NCI-H748 (cell line): ENCODE data around the gene CCDC8.
"Not testable (repeated sequence)": the region's sequence is repeated elsewhere in the genome, so short reads cannot be mapped to it uniquely, and the experiment has no call there.

ENCODE experiments used
- DNase-seq: peaks from one replicate; lab custom pipeline; 2025; ENCODE audit not compliant: unreplicated experiment; lab: John Stamatoyannopoulos, UW

CCDC8 gene, protein sequence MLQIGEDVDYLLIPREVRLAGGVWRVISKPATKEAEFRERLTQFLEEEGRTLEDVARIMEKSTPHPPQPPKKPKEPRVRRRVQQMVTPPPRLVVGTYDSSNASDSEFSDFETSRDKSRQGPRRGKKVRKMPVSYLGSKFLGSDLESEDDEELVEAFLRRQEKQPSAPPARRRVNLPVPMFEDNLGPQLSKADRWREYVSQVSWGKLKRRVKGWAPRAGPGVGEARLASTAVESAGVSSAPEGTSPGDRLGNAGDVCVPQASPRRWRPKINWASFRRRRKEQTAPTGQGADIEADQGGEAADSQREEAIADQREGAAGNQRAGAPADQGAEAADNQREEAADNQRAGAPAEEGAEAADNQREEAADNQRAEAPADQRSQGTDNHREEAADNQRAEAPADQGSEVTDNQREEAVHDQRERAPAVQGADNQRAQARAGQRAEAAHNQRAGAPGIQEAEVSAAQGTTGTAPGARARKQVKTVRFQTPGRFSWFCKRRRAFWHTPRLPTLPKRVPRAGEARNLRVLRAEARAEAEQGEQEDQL

DNA sequence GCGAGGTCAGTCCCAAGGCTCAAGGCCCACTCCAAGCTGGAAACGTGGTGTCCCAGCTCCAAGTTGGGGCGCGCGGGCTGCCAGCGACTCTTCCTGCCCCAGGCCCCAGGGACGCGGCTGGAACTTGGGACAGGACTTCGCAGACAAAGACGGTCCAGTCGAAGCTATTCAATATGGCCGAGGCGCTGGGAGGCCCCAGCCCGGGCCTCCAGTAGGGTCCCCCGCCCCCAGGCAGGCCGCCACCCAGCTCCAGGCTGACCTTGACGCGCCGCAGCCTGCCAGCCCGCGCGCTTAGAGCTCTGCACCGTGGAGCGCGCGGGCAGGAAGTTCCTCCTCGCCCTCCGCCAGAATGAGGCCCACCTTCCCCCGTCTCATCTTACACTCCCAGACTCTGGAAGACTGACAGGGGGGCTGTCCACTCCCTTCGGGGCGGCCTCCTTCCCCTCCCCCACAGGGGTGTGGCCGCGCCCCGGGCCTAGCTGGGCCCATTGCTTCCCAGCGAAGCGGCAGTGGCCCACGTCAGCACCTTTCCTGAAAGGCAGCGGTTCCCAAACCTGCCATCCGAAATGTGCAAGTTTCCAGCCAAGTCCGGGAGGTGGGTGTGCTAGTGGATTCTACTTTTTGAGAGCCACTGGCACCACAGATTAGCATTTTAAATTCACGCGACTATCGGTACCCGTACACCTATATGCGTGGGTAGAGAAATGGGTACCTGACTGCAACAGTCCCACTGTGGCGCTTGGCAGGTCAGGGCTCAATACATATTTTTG, at the start of gene CCDC8:
Gene CCDC8, minus strand, starts transcription at position 303 of the 770 bp plus-strand sequence. CDS start 754 bp downstream, outside the sequence.
- peak; percentile 99 for DNase-seq

DNA sequence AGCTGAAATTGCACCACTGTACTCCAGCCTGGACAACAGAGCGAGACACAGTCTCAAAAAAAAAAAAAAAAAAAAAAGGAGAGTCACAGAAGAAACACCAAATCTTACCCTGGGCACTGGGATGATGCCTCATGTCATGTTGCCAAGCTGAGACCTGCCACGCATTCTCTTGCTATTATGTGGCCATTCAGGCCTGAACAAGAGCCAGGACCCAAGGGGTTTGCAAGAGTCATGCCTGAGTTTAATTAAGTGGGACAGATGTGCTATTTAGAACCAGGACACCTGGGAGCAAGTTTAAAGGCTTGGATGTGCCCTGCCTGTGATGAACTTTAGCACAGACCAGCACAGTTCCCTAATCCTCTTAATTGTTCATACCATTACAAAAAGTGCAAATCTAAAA, 48.2 kb upstream of the CCDC8 start:
- DNase-seq, result no peak

DNA sequence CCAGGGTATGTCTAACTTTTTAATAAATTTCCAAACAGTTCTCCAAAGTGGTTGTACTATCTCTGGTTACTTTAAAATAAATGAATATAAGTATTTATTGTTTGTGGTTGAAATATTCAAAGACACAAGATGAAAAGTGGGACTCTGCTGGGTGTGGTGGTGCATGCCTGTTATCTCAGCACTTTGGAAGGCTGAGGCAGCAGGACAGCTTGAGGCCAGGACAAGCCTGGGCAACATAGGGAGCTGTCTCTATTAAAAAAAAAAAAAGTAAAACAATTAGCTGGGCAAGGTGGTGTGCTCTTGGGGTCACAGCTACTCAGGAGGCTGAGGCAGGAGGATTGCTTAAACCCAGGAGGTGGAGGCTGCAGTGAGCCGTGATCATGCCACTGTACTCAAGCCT, 47.6 kb upstream of the CCDC8 start:
- DNase-seq, result no peak

- no peak for DNase-seq
These were observed 46.7 kb upstream of the CCDC8 start for GRCh38 chr19:46460055-46460454.

GRCh38 chr19:46456930-46457329, 43.6 kb upstream of the CCDC8 start:
- DNase-seq, result no peak

DNA sequence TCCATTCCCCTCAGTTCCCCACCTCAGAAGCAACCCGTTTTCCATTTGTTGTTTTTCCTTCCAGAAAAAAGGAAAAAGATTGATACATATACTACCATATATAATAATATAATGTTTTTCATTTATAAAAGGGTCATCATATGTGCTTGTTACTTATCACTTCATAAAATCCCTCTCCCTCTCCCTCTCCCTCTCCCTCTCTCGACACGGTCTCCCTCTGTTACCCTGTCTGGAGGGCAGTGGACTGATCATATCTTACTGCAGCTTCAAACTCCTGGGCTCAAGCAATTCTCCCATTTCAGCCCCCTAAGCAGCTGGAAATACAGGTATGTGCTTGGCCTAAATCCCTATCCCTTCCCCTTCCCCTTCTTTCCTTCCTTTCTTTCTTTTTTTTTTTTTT, 40.9 kb upstream of the CCDC8 start:
- DNase-seq, result no peak

DNA sequence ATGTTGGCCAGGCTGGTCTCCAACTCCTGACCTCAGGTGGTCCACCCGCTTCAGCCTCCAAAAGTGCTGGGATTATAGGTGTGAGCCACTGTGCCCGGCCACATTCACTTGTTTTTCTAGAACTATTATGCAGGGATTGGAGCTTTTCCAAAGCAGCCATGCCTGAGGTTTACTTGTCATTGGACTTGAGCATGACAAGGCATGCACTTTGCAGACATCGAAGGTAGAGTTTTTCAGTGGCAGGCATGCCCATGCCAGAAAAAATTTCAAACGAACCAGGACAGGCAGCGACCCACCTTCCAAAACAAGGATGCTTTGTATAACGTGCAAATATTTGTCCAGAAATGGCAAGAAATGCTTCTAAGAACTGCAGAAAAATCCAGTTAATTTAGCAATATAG, 40.3 kb upstream of the CCDC8 start:
- DNase-seq, result no peak

GRCh38 chr19:46452186-46452585, 38.8 kb upstream of the CCDC8 start:
- DNase-seq, result no peak

GRCh38 chr19:46451352-46451751, 38.0 kb upstream of the CCDC8 start:
- DNase-seq, result no peak

- no peak for DNase-seq
These were observed 37.4 kb upstream of the CCDC8 start for GRCh38 chr19:46450737-46451136.

DNA sequence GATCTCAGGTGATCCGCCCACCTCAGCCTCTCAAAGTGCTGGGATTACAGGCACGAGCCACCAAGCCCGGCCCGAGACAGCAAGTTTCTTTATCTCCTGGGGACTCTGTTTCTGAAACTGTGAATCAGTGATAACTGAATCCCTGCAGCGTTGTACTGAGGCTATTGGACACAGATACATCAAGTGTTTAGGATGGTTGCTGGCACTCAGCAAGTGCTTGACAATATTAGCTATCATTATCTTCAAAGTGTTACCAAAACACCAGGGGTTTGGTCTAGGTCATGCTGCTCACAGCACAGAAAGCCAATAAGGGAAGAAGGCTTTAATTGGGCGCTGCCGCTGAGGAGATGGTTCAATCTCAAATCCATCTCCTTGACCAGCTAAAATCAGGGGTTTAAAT, 35.9 kb upstream of the CCDC8 start:
- DNase-seq, result peak; percentile 59

DNA sequence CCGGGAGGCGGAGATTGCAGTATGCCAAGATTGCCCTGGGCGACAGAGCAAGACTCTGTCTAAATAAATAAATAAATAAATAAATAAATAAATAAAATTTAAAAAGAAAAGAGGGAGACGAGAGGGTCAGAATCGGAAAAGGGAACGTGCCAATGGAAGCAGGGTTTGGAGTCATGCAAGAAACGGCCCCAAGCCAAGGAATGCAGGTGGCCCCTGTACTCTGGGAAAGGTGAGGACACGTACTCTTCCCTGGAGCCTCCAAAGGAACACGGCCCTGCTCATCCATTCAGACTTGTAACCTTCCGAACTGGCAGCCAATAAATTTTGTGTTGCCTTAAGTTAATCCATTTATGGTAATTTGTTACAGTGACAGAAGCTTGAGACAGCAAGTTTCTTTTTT, 35.2 kb upstream of the CCDC8 start:
- no peak for DNase-seq

DNA sequence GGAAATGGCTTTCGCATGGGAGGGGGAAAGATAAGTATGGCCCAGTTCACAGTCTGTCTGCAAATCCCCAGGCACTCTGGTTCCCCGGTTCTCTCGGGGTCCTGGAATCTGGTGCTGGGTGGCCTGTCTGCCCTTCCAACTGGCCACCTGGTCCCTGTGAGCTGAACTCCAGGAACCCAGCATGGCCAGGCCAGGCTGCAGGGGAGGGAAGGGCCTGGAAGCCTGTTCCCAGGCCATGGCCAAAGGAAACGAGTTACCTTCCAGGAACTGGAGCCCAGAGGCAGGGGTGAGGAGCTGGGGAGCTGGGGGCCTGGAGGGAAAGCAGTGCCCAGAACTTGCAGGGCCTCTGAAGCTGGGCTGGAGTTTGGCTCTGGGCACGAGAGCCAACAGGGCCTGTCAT, 34.5 kb upstream of the CCDC8 start:
- no peak for DNase-seq

- no peak for DNase-seq
These were observed 33.6 kb upstream of the CCDC8 start for GRCh38 chr19:46447006-46447405.

DNA sequence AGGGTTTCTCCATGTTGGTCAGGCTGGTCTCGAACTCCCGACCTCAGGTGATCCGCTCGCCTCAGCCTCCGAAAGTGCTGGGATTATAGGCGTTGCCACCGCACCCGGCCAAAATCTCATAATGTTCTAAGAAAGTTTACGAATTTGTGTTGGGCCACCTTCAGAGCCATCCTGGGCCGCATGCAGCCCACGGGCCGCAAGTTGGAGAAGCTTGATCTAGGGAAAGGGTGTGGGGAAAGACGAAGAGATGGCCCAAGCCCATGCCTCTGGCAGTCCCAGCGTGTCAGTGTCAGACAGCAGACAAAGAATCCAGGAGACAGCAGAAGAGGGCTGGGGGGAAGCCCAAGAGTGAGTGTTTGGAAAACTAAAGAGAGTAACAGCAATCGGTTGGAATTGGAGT, 32.7 kb upstream of the CCDC8 start:
- no peak for DNase-seq

DNA sequence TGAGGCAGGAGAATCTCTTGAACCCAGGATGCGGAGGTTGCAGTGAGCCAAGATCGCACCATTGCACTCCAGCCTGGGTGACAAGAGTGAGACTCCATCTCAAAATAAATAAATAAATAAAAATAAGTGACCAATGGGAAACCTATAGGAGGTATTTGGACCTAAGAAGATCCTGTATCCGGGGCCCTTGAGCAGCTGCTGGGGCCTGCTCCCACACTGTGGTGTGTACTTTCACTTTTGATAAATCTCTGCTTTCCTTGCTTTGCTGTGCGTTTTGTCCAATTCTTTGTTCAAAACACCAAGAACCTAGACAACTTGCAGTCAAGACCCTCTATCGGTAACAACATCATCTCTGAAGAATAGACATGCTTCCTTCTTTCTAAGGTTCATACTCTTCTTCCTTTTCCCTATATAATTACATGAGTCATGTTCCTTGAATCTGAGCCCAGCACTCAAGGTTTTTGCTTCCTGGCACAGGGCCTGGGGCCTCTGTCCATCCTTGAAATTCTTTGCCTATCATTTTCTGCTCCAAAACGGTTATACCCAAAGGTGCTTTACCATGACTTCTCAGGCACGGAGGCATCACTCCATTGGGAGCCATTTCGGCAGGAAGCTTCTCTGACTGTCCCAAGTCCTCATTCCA, 29.6 kb upstream of the CCDC8 start:
- DNase-seq, result no peak

DNA sequence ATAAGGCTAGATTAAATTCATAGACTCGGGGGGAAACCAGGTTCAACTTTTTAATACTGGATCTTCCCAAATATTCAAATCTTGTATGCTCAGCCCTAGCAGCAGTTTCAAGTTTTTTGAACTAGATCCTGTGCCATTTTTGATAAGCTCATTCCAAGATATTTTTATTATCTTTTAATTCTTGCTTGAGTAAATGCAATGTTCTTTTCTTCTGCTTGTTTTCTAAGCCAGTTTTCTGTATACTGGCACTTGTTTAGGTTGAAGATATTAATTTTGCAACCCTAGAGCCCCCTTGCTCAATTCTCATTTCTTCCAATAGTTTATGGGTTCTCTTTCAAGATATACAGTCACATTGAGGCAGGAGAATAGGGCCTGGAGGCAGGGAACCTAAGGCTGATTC, 28.5 kb upstream of the CCDC8 start:
- no peak for DNase-seq

- not testable (repeated sequence) for DNase-seq
These were observed 22.3 kb upstream of the CCDC8 start for GRCh38 chr19:46435689-46436088.

DNA sequence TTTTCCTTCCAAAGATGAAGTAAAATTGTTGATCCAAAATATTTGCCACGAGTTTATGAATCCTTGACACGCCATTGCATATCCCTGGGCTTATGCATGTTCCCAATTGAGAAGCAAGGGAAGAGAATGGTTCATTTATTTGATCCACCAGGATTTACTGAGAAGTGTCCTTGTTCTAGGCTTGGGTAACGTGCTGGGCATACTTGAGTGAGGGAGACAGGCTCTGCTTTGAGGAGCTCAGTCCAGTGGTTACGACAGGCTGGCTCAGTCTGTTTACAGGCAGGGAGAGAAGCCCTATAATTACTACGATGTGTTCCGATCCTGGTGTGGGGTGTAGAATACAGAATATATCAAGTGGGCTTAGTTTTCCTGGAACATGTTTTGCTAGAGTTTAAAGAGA, 21.6 kb upstream of the CCDC8 start:
- DNase-seq, result no peak

DNA sequence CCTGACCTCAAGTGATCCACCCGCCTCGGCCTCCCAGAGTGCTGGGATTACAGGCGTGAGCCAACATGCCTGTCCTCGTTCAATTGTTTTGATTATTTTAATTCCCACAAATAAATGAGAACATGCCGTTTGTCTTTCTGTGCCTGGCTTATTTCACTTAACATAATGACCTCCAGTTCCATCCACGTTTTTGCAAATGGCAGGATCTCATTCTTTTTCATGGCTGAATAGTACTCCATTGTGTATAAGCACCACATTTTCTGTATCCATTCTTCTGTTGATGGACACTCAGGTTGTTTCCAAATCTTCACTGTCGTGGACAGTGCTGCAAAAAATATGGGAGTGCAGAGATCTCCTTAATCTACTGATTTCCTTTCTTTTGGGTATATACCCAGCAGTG, 20.1 kb upstream of the CCDC8 start:
- DNase-seq, result not testable (repeated sequence)

DNA sequence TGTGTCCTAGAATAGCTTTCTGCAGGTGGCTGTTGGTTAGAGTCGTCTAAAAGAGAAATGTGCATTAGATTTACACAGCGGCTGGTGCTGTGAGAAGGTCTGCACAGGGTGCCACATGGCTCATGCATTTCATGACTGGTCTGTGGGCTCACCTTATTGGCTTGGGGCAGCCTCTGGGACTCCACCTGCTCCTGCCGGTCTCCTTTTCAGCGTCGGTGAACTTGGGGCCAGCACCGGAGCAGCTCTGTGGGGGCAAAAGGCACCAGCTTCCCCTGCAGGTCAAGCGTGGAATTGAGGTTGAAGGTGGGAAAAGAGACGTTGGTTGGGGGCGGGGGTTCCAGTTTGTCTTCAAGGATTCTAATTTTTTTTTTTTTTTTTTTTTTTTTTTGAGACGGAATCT, 18.5 kb upstream of the CCDC8 start:
- peak; percentile 28 for DNase-seq

GRCh38 chr19:46429999-46430398, 16.6 kb upstream of the CCDC8 start:
- peak; percentile 47 for DNase-seq
